ENCODE results near the gene MARCHF5.

GRCh38 chr10:92267343-92267742, 23.6 kb upstream of the MARCHF5 start:
- TF ChIP-seq CTCF (IDR thresholded peaks at IDR 0.05) (no peak), POLR2A (IDR thresholded peaks at IDR 0.05) (no peak), POLR2AphosphoS5 (IDR thresholded peaks at IDR 0.05) (no peak)
